Caco-2 (cell line): ENCODE results near the gene RWDD1. TPM values are rescaled to one million over a fixed set of nuclear protein-coding genes. Genes with fewer than 3 reads are reported as not detected.

ENCODE experiments used
- BruUV-seq: library from RNA; stranded (reverse); fragments of 400-500 nt; replicated peaks from 2 replicates; lab custom pipeline; 2021; lab: Mats Ljungman, UMichigan
- CTCF ChIA-PET: fragments of 300-600 bp; sonication (Branson Sonifier 250); formaldehyde crosslinking; loops from one replicate; lab custom pipeline; 2022; ENCODE audit warnings: antibody characterized with exemption; lab: Charles Lee
- POLR2A ChIA-PET: fragments of 300-600 bp; sonication (Branson Sonifier 250); formaldehyde crosslinking; loops from one replicate; lab custom pipeline; 2022; ENCODE audit warnings: antibody characterized with exemption; lab: Charles Lee
- DNase-seq, 2 experiments: peaks; one replicate each; pipeline versions ENCODE4 v3.0.0 to v3.0.0-alpha.2; 2020 to 2022
- H3K27me3 ChIP-seq: replicated peaks from 2 replicates; pipeline ENCODE4 v1.6.0; 2011; ENCODE audit warnings: low read length; ENCODE audit not compliant: control insufficient read depth, insufficient read depth
- H3K36me3 ChIP-seq: 2 replicates; pipeline ENCODE4 v1.5.1; 2011; ENCODE audit warnings: low read length; ENCODE audit not compliant: control insufficient read depth, insufficient read depth
- H3K4me1 ChIP-seq: fragments of 250-450 bp; sonication (Bioruptor Pico); 2 replicates; pipeline ENCODE4 v1.5.1; 2020; ENCODE audit warnings: mild to moderate bottlenecking
- H3K4me3 ChIP-seq: 2 replicates; pipeline ENCODE4 v1.5.1; 2011; ENCODE audit warnings: low read depth, mild to moderate bottlenecking, control low read depth, low read length
- H3K9me3 ChIP-seq: fragments of 250-450 bp; sonication (Bioruptor Pico); 2 replicates; pipeline ENCODE4 v1.5.1; 2020; ENCODE audit warnings: mild to moderate bottlenecking, moderate library complexity
- H3K27ac Mint-ChIP-seq: one replicate; pipeline ENCODE4 v1.8.0; 2022; ENCODE audit warnings: mixed read lengths; ENCODE audit not compliant: unreplicated experiment
- H3K27me3 Mint-ChIP-seq: one replicate; pipeline ENCODE4 v1.8.0; 2022; ENCODE audit warnings: mixed read lengths; ENCODE audit not compliant: insufficient read depth, unreplicated experiment
- H3K36me3 Mint-ChIP-seq: one replicate; pipeline ENCODE4 v1.8.0; 2022; ENCODE audit warnings: mild to moderate bottlenecking, mixed read lengths; ENCODE audit not compliant: insufficient read depth, unreplicated experiment
- H3K4me1 Mint-ChIP-seq: one replicate; pipeline ENCODE4 v1.8.0; 2022; ENCODE audit warnings: low read depth, mixed read lengths; ENCODE audit not compliant: unreplicated experiment
- H3K4me3 Mint-ChIP-seq: one replicate; pipeline ENCODE4 v1.8.0; 2022; ENCODE audit warnings: mild to moderate bottlenecking, moderate library complexity, mixed read lengths; ENCODE audit not compliant: unreplicated experiment
- H3K9me3 Mint-ChIP-seq: one replicate; pipeline ENCODE4 v1.8.0; 2022; ENCODE audit warnings: mixed read lengths; ENCODE audit not compliant: unreplicated experiment
- intact Hi-C: fragments of 100-400 bp; cut with micrococcal nuclease; formaldehyde crosslinking; loops from one replicate; pipeline ENCODE4 v1.10.0; 2022; ENCODE audit not compliant: unreplicated experiment
- total RNA-seq: library from RNA; stranded (reverse); gene quantifications from 2 replicates; pipeline ENCODE4 v1.2.3, GENCODE V29; 2022
- TF ChIP-seq, protein P1 (sequence below), 2 experiments: fragments of 200-600 bp in 1 of 2; IDR thresholded peaks; 1 replicate in 1 of 2; 2 replicates in 1 of 2; pipeline versions ENCODE4 v1.5.1 to v1.8.0; 2011 to 2022; ENCODE audit warnings: antibody characterized with exemption in 1 of 2, control low read depth in 1 of 2, inconsistent platforms in 1 of 2, low read depth in 1 of 2, low read length in 1 of 2, mild to moderate bottlenecking in 1 of 2, moderate library complexity in 1 of 2; ENCODE audit not compliant: insufficient read depth in 1 of 2, severe bottlenecking in 1 of 2, unreplicated experiment in 1 of 2

Gene RWDD1
- total RNA-seq, 1 experiment from 2014 or later: 35.0 TPM

DNA sequence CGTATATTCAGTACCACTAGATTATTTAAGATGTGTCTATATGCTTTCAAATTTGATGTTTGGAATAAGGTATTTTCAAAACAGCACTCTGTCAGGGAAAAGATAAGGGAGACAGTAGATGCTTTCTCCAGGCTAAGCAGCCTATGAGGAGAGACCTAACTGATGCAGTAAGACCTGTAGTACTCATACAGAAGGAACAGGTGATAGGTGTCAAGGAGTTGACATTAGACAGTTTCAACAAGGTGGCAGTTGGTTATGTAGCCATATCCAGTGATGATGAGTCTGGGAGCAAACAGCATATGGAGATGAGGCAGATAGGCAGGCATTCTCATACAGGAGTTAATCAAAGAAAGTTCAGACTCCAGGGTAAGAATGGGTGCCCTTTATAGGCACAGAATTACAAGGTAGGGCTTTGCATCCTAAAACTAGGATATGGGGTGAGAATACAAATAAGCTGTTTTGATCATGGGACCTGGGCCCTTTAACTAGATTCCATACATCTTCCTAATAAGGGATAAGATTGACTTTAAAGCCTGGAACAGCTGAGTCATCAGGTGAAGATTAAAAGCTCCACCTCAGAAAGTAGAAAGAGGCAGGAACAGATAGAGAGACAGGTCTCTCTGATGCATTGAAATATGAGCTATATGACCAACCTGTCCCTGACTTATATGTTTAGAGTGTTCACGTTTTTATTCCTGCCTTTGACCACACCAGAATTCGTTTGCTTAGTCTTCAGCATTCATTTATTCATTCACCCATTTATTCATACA is 52.9 kb downstream of the RWDD1 start:
- no peak for DNase-seq
- Histone ChIP-seq H3K27me3 (no peaks in the 10 kb centered on the region), H3K4me3 (no peak overlapping the region), H3K4me1 (no peaks in the 10 kb centered on the region; the same call in 1 of the 2 replicates), H3K9me3 (no peaks in the 10 kb centered on the region), H3K36me3 (no peaks in the 10 kb centered on the region)
- peaks cover 3% of the 10 kb centered on the region for H3K27me3 Mint-ChIP-seq
- H3K4me3 Mint-ChIP-seq: no peak overlapping the region
- no peaks in the 10 kb centered on the region for H3K9me3 Mint-ChIP-seq
- no peak overlapping the region for H3K27ac Mint-ChIP-seq
- no peaks in the 10 kb centered on the region for H3K4me1 Mint-ChIP-seq
- no TSS peak for BruUV-seq
- ChIA-PET POLR2A (no interaction called here), CTCF (no interaction called here)
- TF ChIP-seq, protein P1, sequence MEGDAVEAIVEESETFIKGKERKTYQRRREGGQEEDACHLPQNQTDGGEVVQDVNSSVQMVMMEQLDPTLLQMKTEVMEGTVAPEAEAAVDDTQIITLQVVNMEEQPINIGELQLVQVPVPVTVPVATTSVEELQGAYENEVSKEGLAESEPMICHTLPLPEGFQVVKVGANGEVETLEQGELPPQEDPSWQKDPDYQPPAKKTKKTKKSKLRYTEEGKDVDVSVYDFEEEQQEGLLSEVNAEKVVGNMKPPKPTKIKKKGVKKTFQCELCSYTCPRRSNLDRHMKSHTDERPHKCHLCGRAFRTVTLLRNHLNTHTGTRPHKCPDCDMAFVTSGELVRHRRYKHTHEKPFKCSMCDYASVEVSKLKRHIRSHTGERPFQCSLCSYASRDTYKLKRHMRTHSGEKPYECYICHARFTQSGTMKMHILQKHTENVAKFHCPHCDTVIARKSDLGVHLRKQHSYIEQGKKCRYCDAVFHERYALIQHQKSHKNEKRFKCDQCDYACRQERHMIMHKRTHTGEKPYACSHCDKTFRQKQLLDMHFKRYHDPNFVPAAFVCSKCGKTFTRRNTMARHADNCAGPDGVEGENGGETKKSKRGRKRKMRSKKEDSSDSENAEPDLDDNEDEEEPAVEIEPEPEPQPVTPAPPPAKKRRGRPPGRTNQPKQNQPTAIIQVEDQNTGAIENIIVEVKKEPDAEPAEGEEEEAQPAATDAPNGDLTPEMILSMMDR (IDR thresholded peaks at IDR 0.05; ENCODE audit: insufficient read depth in 1 of 2, low read depth in 1 of 2, low read length in 1 of 2, severe bottlenecking in 1 of 2, unreplicated experiment in 1 of 2): no peak
- H3K36me3 Mint-ChIP-seq: no peaks in the 10 kb centered on the region
- intact Hi-C loops: no loop called here

DNA sequence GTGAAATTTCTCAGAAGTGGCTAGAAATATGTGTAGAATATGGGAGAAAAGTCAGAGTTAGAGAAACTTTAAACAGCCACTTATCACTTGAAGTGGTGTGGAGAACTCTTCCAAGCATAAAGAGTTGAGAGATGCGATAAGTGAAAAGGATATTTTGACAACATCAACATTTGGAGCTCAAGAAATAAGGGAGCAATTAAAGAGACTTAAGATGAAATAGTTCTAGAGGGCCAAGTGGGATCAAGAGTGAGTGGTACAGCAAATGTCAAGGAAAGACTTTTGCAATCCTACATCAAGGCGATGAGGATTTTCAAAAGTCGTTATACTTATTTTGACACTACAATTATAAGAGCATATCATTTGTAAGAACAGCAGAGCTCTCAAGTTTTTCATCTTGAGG is 54.6 kb downstream of the RWDD1 start:
- POLR2A ChIA-PET: no interaction called here
- Mint-ChIP-seq H3K27me3 (peaks cover 3% of the 10 kb centered on the region), H3K36me3 (no peaks in the 10 kb centered on the region), H3K9me3 (no peaks in the 10 kb centered on the region), H3K4me3 (no peak overlapping the region), H3K27ac (no peak overlapping the region), H3K4me1 (no peaks in the 10 kb centered on the region)
- intact Hi-C loops: no loop called here
- no peaks in the 10 kb centered on the region for H3K9me3 ChIP-seq
- no TSS peak for BruUV-seq
- no peaks in the 10 kb centered on the region for H3K27me3 ChIP-seq
- TF ChIP-seq, protein P1 (IDR thresholded peaks at IDR 0.05; ENCODE audit: insufficient read depth in 1 of 2, low read depth in 1 of 2, low read length in 1 of 2, severe bottlenecking in 1 of 2, unreplicated experiment in 1 of 2): no peak
- no peaks in the 10 kb centered on the region for H3K36me3 ChIP-seq
- H3K4me1 ChIP-seq: no peaks in the 10 kb centered on the region; the same call in 1 of the 2 replicates
- CTCF ChIA-PET: no interaction called here
- H3K4me3 ChIP-seq: no peak overlapping the region
- no peak for DNase-seq

DNA sequence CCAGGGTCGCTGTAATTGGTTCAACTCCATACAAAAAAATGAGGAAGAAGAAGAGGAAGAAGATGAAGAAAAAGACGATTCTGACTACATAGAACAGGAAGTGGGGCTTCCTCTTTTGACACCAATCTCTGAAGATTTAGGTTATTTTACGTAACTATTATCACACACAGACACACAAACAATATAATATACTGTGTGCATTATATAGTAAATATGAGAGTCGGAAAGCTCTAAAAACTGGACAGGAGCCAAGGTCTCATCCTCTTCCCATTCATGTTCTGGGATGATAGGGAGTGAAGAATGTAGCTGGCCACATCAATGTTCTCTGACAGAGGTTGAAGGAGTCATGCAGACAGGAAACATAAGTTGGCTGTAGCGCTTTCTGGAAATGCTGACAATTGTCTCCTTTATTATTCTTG is 58.3 kb downstream of the RWDD1 start:
- Mint-ChIP-seq H3K27ac (no peak overlapping the region), H3K4me3 (no peak overlapping the region), H3K36me3 (peaks cover 12% of the 10 kb centered on the region), H3K9me3 (no peaks in the 10 kb centered on the region), H3K4me1 (no peaks in the 10 kb centered on the region), H3K27me3 (no peaks in the 10 kb centered on the region)
- BruUV-seq: no TSS peak
- DNase-seq: no peak
- no peaks in the 10 kb centered on the region for H3K27me3 ChIP-seq
- H3K9me3 ChIP-seq: no peaks in the 10 kb centered on the region
- H3K36me3 ChIP-seq: no peaks in the 10 kb centered on the region
- intact Hi-C loops: no loop called here
- H3K4me3 ChIP-seq: no peak overlapping the region
- TF ChIP-seq, protein P1 (IDR thresholded peaks at IDR 0.05; ENCODE audit: insufficient read depth in 1 of 2, low read depth in 1 of 2, low read length in 1 of 2, severe bottlenecking in 1 of 2, unreplicated experiment in 1 of 2): no peak
- POLR2A ChIA-PET: no interaction called here
- no peaks in the 10 kb centered on the region; the same call in 1 of the 2 replicates for H3K4me1 ChIP-seq
- CTCF ChIA-PET: no interaction called here
